Measurements from ENCODE around the gene ICA1.

GRCh38 chr7:8133188-8133848, 128.6 kb downstream of the ICA1 start:
- no peak for TF ChIP-seq CTCF (conservative IDR thresholded peaks at IDR 0.05; ENCODE audit: low read depth in 2 of 2)
- TF ChIP-seq REST (IDR thresholded peaks at IDR 0.05; ENCODE audit: unreplicated experiment): no peak
- TF ChIP-seq POLR2AphosphoS5 (IDR thresholded peaks at IDR 0.05; ENCODE audit: low read depth): no peak
- no peak for TF ChIP-seq EZH2 (IDR thresholded peaks at IDR 0.05; ENCODE audit: low read depth, unreplicated experiment)
